Activated naive CD4-positive, alpha-beta T cell treated with anti-CD3 and anti-CD28 coated beads, Interleukin-2, amount 10 ng/mL, durations not matched to agents 7 days and 5 days (primary cell): Measurements from ENCODE around the gene PDLIM1.

Experiments
- CTCF ChIA-PET: fragments of 350-600 bp; sonication (Branson Sonifier 250); formaldehyde crosslinking; loops from one replicate; lab custom pipeline; 2021; ENCODE audit warnings: antibody characterized with exemption; lab: Charles Lee
- DNase-seq: peaks from one replicate; pipeline ENCODE4 v3.0.0-alpha.2; 2020
- H3K27ac Mint-ChIP-seq: one replicate; pipeline ENCODE4 v1.8.0; 2021; ENCODE audit warnings: mild to moderate bottlenecking, moderate library complexity, mixed read lengths
- H3K27me3 Mint-ChIP-seq: one replicate; pipeline ENCODE4 v1.8.0; 2021; ENCODE audit warnings: mild to moderate bottlenecking, mixed read lengths
- H3K36me3 Mint-ChIP-seq: one replicate; pipeline ENCODE4 v1.8.0; 2021; ENCODE audit warnings: mixed read lengths
- H3K4me1 Mint-ChIP-seq: one replicate; pipeline ENCODE4 v1.8.0; 2021; ENCODE audit warnings: mixed read lengths
- H3K4me3 Mint-ChIP-seq: one replicate; pipeline ENCODE4 v1.8.0; 2021; ENCODE audit warnings: mild to moderate bottlenecking, moderate library complexity, mixed read lengths
- H3K9me3 Mint-ChIP-seq: one replicate; pipeline ENCODE4 v1.8.0; 2021; ENCODE audit warnings: mixed read lengths

Gene PDLIM1

GRCh38 chr10:95327367-95327766 lies 36.6 kb upstream of the PDLIM1 start:
- Mint-ChIP-seq H3K9me3 (no peaks in the 10 kb centered on the region), H3K4me3 (no peak overlapping the region), H3K27ac (no peak overlapping the region), H3K4me1 (no peaks in the 10 kb centered on the region), H3K36me3 (no peaks in the 10 kb centered on the region), H3K27me3 (peaks cover 14% of the 10 kb centered on the region)
- CTCF ChIA-PET: no interaction called here
- no peak for DNase-seq

DNA sequence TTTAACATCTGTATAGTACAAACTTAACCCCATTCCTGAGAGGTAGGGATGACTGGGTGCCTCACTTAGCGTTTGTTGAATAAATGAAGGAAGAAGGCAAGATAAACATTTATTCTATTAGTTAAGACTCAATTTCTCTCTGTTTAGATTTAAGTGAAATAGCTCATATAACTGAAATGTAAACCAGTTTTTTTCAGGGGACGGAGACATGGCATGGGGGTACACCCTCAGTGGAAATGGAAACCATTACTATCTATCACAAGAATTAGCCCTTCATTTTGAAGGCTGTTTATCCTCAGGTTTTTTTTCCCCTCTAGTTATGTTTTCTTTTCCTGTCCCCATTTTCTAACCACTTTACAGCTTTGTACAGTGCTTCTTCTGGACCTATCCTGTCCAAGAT lies 35.6 kb upstream of the PDLIM1 start:
- Mint-ChIP-seq H3K4me1 (no peaks in the 10 kb centered on the region), H3K27me3 (peaks cover 14% of the 10 kb centered on the region), H3K27ac (no peak overlapping the region), H3K9me3 (no peaks in the 10 kb centered on the region), H3K4me3 (no peak overlapping the region), H3K36me3 (no peaks in the 10 kb centered on the region)
- DNase-seq: no peak
- CTCF ChIA-PET: no interaction called here

GRCh38 chr10:95325863-95326262 lies 35.1 kb upstream of the PDLIM1 start:
- Mint-ChIP-seq H3K4me1 (no peaks in the 10 kb centered on the region), H3K27me3 (peaks cover 14% of the 10 kb centered on the region), H3K4me3 (no peak overlapping the region), H3K9me3 (no peaks in the 10 kb centered on the region), H3K36me3 (no peaks in the 10 kb centered on the region), H3K27ac (no peak overlapping the region)
- CTCF ChIA-PET: no interaction called here
- no peak for DNase-seq

DNA sequence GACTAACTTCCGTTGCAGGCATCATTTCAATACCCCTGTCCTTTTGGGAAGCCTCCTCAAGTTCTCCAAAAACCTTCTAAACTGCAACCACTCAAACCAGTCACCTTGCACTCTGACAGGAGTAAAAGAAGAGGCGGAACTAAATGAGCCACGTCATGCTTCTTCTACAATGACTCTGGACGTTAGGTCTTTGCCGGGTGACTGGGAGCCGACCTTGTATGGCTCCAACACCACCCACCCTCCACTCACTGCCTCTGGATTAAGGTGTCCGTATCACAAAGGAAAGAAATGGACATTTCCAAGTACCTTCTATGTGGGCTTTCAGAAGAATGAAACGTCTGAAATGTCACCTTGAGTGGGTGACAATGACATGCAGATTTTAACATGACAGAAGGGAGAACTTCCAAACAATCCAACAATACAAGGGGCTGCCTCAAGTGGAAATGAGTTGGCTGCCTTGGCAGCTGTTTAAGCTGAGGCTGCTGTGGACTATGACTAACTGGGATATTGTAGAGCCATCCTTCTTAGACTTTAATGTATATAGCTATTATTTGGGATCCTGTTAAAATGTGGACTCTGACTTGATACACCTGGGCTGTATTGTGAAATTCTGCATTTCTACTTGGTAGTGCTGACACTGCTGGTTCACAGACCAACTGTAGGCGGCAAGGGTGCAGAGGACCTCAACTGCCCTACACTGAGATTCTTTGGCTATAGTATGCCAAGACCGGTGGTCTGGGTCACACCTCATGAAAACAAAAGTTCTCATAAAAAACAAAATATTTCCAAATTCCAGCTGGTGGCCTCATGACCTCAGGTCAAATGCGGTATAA lies 33.8 kb upstream of the PDLIM1 start:
- CTCF ChIA-PET: no interaction called here
- H3K4me3 Mint-ChIP-seq: no peak overlapping the region
- H3K27ac Mint-ChIP-seq: no peak overlapping the region
- H3K4me1 Mint-ChIP-seq: no peaks in the 10 kb centered on the region
- H3K9me3 Mint-ChIP-seq: no peaks in the 10 kb centered on the region
- peaks cover 25% of the 10 kb centered on the region for H3K27me3 Mint-ChIP-seq
- no peaks in the 10 kb centered on the region for H3K36me3 Mint-ChIP-seq
- DNase-seq: no peak

GRCh38 chr10:95321554-95322301 lies 30.9 kb upstream of the PDLIM1 start:
- Mint-ChIP-seq H3K27me3 (peaks cover 17% of the 10 kb centered on the region), H3K4me3 (no peak overlapping the region), H3K9me3 (no peaks in the 10 kb centered on the region), H3K27ac (no peak overlapping the region), H3K36me3 (no peaks in the 10 kb centered on the region), H3K4me1 (no peaks in the 10 kb centered on the region)
- no peak for DNase-seq
- CTCF ChIA-PET: no interaction called here

DNA sequence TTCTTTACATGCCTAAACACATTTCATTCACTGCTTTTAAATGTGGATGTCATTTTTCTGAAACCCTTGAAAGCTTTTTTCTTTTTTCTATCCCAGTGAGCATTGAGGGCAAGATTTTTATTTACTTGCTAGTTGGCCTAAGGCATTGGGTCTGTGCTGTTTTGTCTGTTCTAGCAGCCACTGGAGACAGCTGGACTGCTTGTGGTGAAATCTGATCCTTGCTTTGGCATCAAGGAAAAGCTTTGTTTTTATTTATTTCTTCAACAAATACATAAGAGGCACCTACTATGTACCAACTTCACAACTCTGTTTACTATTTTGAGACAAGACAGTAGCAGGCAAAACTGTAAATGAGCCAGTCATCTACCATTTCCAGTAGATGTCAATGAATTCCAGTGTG lies 28.4 kb upstream of the PDLIM1 start:
- no peaks in the 10 kb centered on the region for H3K9me3 Mint-ChIP-seq
- no peak overlapping the region for H3K4me3 Mint-ChIP-seq
- no peaks in the 10 kb centered on the region for H3K36me3 Mint-ChIP-seq
- H3K4me1 Mint-ChIP-seq: no peaks in the 10 kb centered on the region
- no peak overlapping the region for H3K27ac Mint-ChIP-seq
- DNase-seq: no peak
- CTCF ChIA-PET: no interaction called here
- H3K27me3 Mint-ChIP-seq: peaks cover 18% of the 10 kb centered on the region

DNA sequence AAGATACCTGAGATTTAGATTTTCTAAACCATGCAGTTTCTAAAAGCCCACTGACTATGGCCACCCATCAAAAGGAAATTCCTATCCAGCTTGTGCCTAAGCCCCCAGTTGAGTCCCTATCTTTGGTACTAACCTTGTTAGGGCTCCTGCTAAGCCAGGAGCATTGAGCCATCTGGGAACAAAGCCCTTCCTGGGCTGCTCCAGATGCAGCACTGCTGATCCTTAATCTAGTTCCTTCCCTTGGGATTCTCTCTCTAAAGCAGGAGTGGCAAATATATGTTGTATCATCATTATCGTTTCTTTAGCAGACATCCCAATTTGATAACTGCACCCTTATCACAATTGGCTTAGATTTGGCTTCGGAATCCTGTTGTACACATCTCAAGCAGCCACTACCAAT lies 24.7 kb upstream of the PDLIM1 start:
- no peak overlapping the region for H3K4me3 Mint-ChIP-seq
- H3K9me3 Mint-ChIP-seq: no peaks in the 10 kb centered on the region
- CTCF ChIA-PET: no interaction called here
- H3K4me1 Mint-ChIP-seq: peaks cover 5% of the 10 kb centered on the region
- no peak for DNase-seq
- no peak overlapping the region for H3K27ac Mint-ChIP-seq
- peaks cover 28% of the 10 kb centered on the region for H3K27me3 Mint-ChIP-seq
- no peaks in the 10 kb centered on the region for H3K36me3 Mint-ChIP-seq

DNA sequence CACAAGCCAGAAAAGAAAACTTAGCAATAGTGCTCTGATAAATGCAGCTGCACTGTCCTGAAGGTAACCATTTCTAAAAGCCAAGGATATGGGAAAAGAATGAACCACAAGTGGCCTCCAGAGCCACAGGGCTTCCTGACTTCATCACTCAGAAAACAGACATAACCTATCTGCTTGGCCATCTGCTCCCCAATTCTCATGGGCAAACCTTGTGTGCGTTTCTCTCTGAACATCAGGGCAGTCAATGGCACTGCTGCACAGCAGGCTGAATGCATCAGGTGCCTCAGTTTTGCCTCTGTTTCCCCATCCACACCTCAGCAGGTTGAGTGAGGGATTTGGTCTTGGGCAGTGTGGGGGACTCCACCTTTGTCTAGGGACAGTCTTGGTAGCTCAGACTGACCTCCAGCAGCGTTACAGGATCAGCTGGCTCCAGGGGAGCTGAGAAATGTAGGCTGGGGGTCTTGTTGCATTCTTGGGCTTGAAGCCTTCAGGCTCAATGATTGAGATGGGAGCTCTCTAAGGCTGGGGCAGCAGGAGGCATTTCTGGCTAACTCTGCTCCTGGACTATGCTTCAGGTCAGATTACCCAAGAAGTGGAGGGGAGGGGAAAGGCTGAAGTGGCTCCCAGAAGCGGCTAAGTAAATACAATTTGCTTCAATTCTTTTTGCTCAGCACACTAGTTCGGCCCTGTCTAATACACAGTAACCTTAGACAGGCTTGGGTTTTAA lies 23.6 kb upstream of the PDLIM1 start:
- no peak for DNase-seq
- H3K36me3 Mint-ChIP-seq: no peaks in the 10 kb centered on the region
- H3K27ac Mint-ChIP-seq: no peak overlapping the region
- peaks cover 16% of the 10 kb centered on the region for H3K4me1 Mint-ChIP-seq
- H3K27me3 Mint-ChIP-seq: peaks cover 23% of the 10 kb centered on the region
- CTCF ChIA-PET: no interaction called here
- H3K4me3 Mint-ChIP-seq: no peak overlapping the region
- H3K9me3 Mint-ChIP-seq: no peaks in the 10 kb centered on the region

DNA sequence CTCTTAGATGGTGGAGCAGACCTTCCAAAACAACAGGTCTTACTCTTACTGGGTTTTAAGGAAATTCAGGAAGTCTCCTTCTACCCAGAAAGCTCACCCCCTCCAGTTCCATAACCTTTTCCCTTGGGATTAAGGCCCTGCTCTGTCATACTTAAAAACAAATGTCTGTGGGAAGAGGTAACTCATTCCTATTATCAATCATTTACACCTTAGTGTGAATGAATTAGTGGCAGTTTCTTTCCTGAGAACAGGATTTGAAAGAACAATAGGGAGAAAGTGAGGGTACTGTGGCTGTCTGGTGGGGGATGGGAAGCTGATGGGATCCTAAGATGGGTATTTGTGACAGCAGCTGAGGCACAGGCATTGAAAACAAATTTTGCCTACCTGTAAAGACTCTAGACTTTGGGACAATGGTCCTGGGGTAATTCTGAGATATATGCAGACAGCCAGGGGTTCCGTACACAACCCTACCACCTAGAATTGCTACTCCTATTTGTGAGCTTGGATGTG lies 22.2 kb upstream of the PDLIM1 start:
- H3K27me3 Mint-ChIP-seq: peaks cover 34% of the 10 kb centered on the region
- CTCF ChIA-PET: no interaction called here
- no peak overlapping the region for H3K4me3 Mint-ChIP-seq
- no peak overlapping the region for H3K27ac Mint-ChIP-seq
- no peaks in the 10 kb centered on the region for H3K36me3 Mint-ChIP-seq
- no peak for DNase-seq
- peaks cover 23% of the 10 kb centered on the region for H3K4me1 Mint-ChIP-seq
- H3K9me3 Mint-ChIP-seq: no peaks in the 10 kb centered on the region

GRCh38 chr10:95312257-95312656 lies 21.5 kb upstream of the PDLIM1 start:
- Mint-ChIP-seq H3K9me3 (no peaks in the 10 kb centered on the region), H3K27ac (no peak overlapping the region), H3K4me1 (peaks cover 23% of the 10 kb centered on the region), H3K4me3 (no peak overlapping the region), H3K36me3 (no peaks in the 10 kb centered on the region), H3K27me3 (peaks cover 37% of the 10 kb centered on the region)
- CTCF ChIA-PET: no interaction called here
- DNase-seq: no peak

DNA sequence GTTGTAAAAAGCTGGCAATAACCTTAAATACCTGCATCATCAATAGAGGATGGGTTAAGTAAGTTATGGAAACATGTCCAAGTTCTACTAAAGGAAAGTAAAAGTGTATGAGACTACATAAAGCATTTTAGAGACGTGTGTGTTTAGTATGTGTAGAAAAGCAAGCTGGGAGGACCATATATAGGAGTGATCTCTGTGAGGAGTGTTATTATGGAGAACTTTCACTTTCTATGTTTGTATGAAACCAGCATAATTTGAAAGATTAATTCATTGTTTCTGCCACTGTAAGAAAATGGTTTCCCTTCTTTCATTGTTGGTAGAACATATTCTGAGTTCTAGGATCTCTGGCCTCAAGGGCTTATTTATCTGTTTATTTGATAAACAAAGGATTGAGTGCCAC lies 19.2 kb upstream of the PDLIM1 start:
- CTCF ChIA-PET: interaction anchor here (1.0 kb wide), 1 partner anchor 64 kb away, joined by 3 read pairs; no protein-coding TSS in a partner anchor
- Mint-ChIP-seq H3K4me1 (peaks cover 23% of the 10 kb centered on the region), H3K27ac (peak overlapping the region; percentile 84), H3K9me3 (no peaks in the 10 kb centered on the region), H3K36me3 (no peaks in the 10 kb centered on the region), H3K27me3 (peaks cover 48% of the 10 kb centered on the region), H3K4me3 (peak overlapping the region; percentile 6)
- DNase-seq: no peak

DNA sequence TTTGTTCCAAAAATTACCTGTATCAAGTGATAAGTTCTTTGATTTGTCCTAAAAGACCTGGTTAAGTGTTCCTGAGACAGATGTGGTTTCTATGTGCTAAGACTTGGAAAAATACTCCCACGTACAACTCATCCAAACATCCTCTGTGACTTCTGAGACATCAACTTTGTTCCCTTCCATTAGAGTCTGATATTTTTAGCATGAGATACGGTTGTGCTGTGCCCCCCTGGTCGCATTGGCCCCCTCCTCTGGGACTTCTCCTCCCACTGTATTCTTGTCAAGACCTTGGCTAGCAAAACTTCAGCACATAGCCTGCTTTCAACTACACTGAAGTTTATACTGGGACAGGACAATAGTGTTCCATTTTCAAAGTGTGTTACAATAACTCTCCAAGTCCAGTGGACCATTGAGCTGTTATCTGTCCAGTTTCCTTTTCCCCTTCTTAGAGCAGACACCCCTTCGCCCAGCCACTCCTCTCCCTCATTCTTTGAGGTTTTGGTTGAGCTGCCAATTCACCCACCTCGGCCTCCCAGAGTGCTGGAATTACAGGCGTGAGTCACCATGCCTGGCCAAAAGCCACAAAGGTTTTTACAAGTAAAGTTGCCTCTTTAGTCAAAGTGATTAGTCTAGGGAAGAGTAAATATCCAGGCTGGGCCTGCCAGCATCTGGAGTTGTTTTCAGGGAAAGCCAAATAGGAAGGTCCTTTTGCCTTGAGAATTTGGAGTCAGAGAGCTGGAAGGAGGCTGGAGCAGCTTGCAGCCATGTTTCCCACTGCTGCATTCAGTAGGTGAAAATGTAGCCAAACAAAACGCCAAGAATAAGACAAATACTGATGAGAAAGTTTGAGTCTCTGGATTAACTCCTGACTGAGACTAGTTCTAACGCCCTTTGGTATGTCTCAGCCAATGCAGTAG lies 17.8 kb upstream of the PDLIM1 start:
- Mint-ChIP-seq H3K27me3 (peaks cover 39% of the 10 kb centered on the region), H3K4me1 (peaks cover 23% of the 10 kb centered on the region), H3K36me3 (no peaks in the 10 kb centered on the region), H3K9me3 (no peaks in the 10 kb centered on the region), H3K27ac (no peak overlapping the region), H3K4me3 (no peak overlapping the region)
- CTCF ChIA-PET: interaction anchor here (0.6 to 0.7 kb wide), 2 partner anchors 23 to 65 kb away, joined by 3 read pairs; no protein-coding TSS in a partner anchor
- DNase-seq: no peak

GRCh38 chr10:95306851-95307250 lies 16.0 kb upstream of the PDLIM1 start:
- peaks cover 23% of the 10 kb centered on the region for H3K4me1 Mint-ChIP-seq

More at GRCh38 chr10:95306851-95307250, 16.0 kb upstream of the PDLIM1 start:
- CTCF ChIA-PET: interaction anchor here (0.7 kb wide), 1 partner anchor 60 kb away, joined by 3 read pairs; no protein-coding TSS in a partner anchor
- no peak overlapping the region for H3K27ac Mint-ChIP-seq
- no peak for DNase-seq
- H3K36me3 Mint-ChIP-seq: no peaks in the 10 kb centered on the region
- no peaks in the 10 kb centered on the region for H3K9me3 Mint-ChIP-seq
- no peak overlapping the region for H3K4me3 Mint-ChIP-seq
- peaks cover 32% of the 10 kb centered on the region for H3K27me3 Mint-ChIP-seq
